Measurements from ENCODE around the gene TMED10. TPM values are rescaled to one million over a fixed set of nuclear protein-coding genes. Genes with fewer than 3 reads are reported as not detected.

The TMED10 gene
- total and polyA plus RNA-seq, 2 of the 13 experiments (the other 11 are each of a cell fraction or from before 2014, with no cell fraction given), result 311 to 377 TPM

- DNase-seq (ENCODE audit: low spot score) (no peak), ATAC-seq (no peak), FAIRE-seq (no peak)
- no peak overlapping the region for H2AFZ ChIP-seq (ENCODE audit: low read length)
- no peak overlapping the region for H3K27ac ChIP-seq (ENCODE audit: extremely low read length, insufficient read depth, low read length)
- no peaks in the 10 kb centered on the region for H3K79me2 ChIP-seq (ENCODE audit: insufficient read depth, low read length)
- H3K4me3 ChIP-seq (replicated peaks in 1 of 3; ENCODE audit: insufficient read depth in 1 of 3, low read depth in 2 of 3, low read length in 3 of 3), result no peak overlapping the region
- H3K9me3 ChIP-seq (ENCODE audit: low read length), result no peaks in the 10 kb centered on the region
- POLR2A ChIA-PET, result no interaction called here
- in situ Hi-C loops (cut with HindIII; ENCODE audit: extremely low pct_ligation_motif_present, low pct_unique_long_range_greater_than_20kb) (loop anchor here (5.0 kb wide), 1 partner anchor 183 kb away; no protein-coding TSS in a partner anchor), intact Hi-C loops (cut with micrococcal nuclease; ENCODE audit: unreplicated experiment) (no loop called here)
- peaks cover 10 to 56% of the 10 kb centered on the region in 2 experiments for H3K36me3 ChIP-seq (replicated peaks in 1 of 2; ENCODE audit: control insufficient read depth in 1 of 2, insufficient read depth in 2 of 2, low read length in 2 of 2)
- CTCF ChIA-PET (ENCODE audit: low intra/inter-chr PET ratio, low total read pairs), result no interaction called here
- no TSS peak for BruUV-seq (replicated peaks)
- H3K9ac ChIP-seq (ENCODE audit: insufficient read depth, low read depth, low read length), result no peak overlapping the region
- H3K4me1 ChIP-seq (ENCODE audit: insufficient read depth, low read length), result no peaks in the 10 kb centered on the region
- no peaks in the 10 kb centered on the region for H4K20me1 ChIP-seq (ENCODE audit: insufficient read depth, low read length)
- H3K27me3 ChIP-seq (ENCODE audit: control insufficient read depth in 1 of 2, insufficient read depth in 2 of 2, low read length in 2 of 2), result no peaks in the 10 kb centered on the region
- WGBS (ENCODE audit: low lambda C conversion rate), result 98% methylated on average over 3 of the region's 3 CpGs
- no peak overlapping the region for H3K4me2 ChIP-seq (ENCODE audit: low read depth, low read length)
- TF ChIP-seq HOMEZ (CRISPR knock-in tag; IDR thresholded peaks at IDR 0.05; ENCODE audit: low read depth) (no peak), ZNF646 (CRISPR knock-in tag; IDR thresholded peaks at IDR 0.05) (no peak), BCLAF1 (IDR thresholded peaks at IDR 0.05) (no peak), STAT6 (CRISPR knock-in tag; IDR thresholded peaks at IDR 0.05; ENCODE audit: borderline replicate concordance) (no peak), ZNF17 (CRISPR knock-in tag; IDR thresholded peaks at IDR 0.05) (no peak), SAP130 (CRISPR knock-in tag; IDR thresholded peaks at IDR 0.05; ENCODE audit: low read depth) (no peak), MYPOP (CRISPR knock-in tag; IDR thresholded peaks at IDR 0.05) (no peak), ZFX (CRISPR knock-in tag; IDR thresholded peaks at IDR 0.05; ENCODE audit: low read depth) (no peak), SCMH1 (CRISPR knock-in tag; IDR thresholded peaks at IDR 0.05; ENCODE audit: borderline replicate concordance) (no peak)
Measured at GRCh38 chr14:75094896-75095295, 81.5 kb downstream of the TMED10 start.
